Stimulated activated naive CD8-positive, alpha-beta T cell treated with anti-CD3 and anti-CD28 coated beads, Interleukin-15, amount 100 ng/mL, for 72 hours (primary cell): ENCODE measurements around the gene SOBP.

Experiments used
- ATAC-seq: fragments of 150-1000 bp; cut with Tn5 transposase; 2 replicates; pipeline ENCODE4 v1.10.0; 2021; ENCODE audit warnings: mild to moderate bottlenecking, moderate library complexity
- DNase-seq, 2 donors: peaks; one replicate each; pipeline ENCODE4 v3.0.0; 2021 to 2022
- H3K27ac Mint-ChIP-seq, 2 donors: one replicate each; pipeline ENCODE4 v1.8.0; 2022; ENCODE audit warnings: mild to moderate bottlenecking in 2 of 2, mixed read lengths in 2 of 2, moderate library complexity in 2 of 2
- H3K27me3 Mint-ChIP-seq: one replicate; pipeline ENCODE4 v1.8.0; 2022; ENCODE audit warnings: mixed read lengths
- H3K4me1 Mint-ChIP-seq: one replicate; pipeline ENCODE4 v1.8.0; 2022; ENCODE audit warnings: mild to moderate bottlenecking, mixed read lengths
- H3K4me3 Mint-ChIP-seq, 2 donors: one replicate each; pipeline ENCODE4 v1.8.0; 2022; ENCODE audit warnings: mild to moderate bottlenecking in 2 of 2, mixed read lengths in 2 of 2, moderate library complexity in 1 of 2
- H3K9me3 Mint-ChIP-seq, 2 donors: one replicate each; pipeline ENCODE4 v1.8.0; 2022; ENCODE audit warnings: mixed read lengths in 2 of 2

The SOBP gene

GRCh38 chr6:107663308-107663707 is 173.4 kb downstream of the SOBP start:
- DNase-seq (no peak), ATAC-seq (peak; percentile 29)
- Mint-ChIP-seq H3K9me3 (no peaks in the 10 kb centered on the region), H3K4me1 (peaks cover 29% of the 10 kb centered on the region), H3K4me3 (no peak overlapping the region), H3K27me3 (peaks cover 7% of the 10 kb centered on the region), H3K27ac (no peak overlapping the region)

- H3K27ac Mint-ChIP-seq = no peak overlapping the region
- H3K9me3 Mint-ChIP-seq = no peaks in the 10 kb centered on the region
- no peak overlapping the region for H3K4me3 Mint-ChIP-seq
- peaks cover 7% of the 10 kb centered on the region for H3K27me3 Mint-ChIP-seq
- ATAC-seq (no peak), DNase-seq (no peak)
- peaks cover 34% of the 10 kb centered on the region for H3K4me1 Mint-ChIP-seq
Observed at GRCh38 chr6:107665382-107665781, 175.5 kb downstream of the SOBP start.

DNA sequence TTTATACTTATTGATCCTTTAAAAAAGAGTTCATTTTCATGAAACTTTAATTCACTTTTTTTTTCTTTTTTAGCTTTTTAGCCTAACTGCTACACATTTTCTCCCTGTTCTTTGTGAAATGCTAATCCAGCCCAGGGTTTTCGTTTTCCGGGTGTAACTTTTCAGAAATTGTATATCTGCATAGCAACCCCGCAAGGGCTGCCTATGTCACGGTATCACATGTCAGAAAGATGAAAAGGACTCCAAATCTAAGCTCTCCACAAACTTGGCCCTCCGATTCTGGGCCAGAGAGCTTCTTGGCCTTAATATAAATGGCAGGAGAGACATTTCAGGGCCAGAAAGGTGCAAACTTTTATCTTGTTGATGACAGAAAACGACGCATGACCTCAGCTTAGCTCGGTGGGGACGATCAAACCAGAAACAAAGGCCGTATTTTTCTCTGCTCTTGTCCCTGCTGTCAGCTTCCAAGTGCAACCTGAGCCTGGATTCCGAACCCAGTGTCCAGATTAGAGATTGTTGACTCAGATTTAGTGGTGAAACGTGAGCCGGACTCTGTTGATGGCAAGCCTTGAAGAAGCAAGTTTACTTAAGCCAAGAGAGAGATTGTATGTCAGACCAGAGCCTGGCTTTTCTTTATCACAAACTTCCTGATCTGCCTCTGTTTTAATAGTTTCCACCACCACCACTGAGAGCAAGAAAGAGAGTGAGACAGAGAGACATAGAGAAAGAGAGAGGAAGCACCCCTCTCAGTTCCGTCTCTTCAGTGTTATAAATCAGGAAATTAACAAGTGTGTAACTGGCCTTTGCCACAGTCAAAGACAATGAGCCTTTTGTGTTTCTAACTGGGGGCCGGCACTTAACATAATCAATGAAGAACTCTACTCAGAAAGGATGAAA is 176.4 kb downstream of the SOBP start:
- Mint-ChIP-seq H3K27ac (no peak overlapping the region), H3K9me3 (no peaks in the 10 kb centered on the region), H3K27me3 (peaks cover 7% of the 10 kb centered on the region), H3K4me3 (no peak overlapping the region), H3K4me1 (peaks cover 36% of the 10 kb centered on the region)
- ATAC-seq = no peak
- DNase-seq = no peak

- no peak overlapping the region for H3K27ac Mint-ChIP-seq
- no peak overlapping the region for H3K4me3 Mint-ChIP-seq
- no peaks in the 10 kb centered on the region for H3K9me3 Mint-ChIP-seq
- H3K4me1 Mint-ChIP-seq = peaks cover 34% of the 10 kb centered on the region
- ATAC-seq (no peak), DNase-seq (no peak)
- peaks cover 7% of the 10 kb centered on the region for H3K27me3 Mint-ChIP-seq
Observed at GRCh38 chr6:107666981-107667601, 177.2 kb downstream of the SOBP start.

DNA sequence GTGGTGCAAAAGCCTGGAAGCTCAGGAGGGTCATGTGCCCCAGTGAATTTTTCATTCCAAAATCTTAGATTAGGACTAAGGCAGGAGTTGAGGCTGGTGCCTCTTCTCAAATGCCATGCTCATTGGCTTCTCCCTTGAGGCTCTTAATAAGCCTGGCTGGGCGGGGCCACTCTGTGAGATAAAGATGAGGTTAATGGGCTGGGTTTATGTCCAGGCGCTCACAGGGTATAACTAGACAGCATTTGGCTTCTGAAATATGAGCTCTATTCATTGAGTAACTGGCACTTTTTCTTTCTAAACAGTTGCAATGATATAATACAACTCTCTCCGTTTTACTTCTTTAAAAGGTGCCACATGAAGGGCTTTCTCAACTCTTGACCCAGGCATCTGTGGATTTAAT is 177.9 kb downstream of the SOBP start:
- Mint-ChIP-seq H3K9me3 (no peaks in the 10 kb centered on the region), H3K4me1 (peaks cover 34% of the 10 kb centered on the region), H3K27ac (no peak overlapping the region), H3K27me3 (peaks cover 7% of the 10 kb centered on the region), H3K4me3 (no peak overlapping the region)
- DNase-seq (no peak), ATAC-seq (no peak)

DNA sequence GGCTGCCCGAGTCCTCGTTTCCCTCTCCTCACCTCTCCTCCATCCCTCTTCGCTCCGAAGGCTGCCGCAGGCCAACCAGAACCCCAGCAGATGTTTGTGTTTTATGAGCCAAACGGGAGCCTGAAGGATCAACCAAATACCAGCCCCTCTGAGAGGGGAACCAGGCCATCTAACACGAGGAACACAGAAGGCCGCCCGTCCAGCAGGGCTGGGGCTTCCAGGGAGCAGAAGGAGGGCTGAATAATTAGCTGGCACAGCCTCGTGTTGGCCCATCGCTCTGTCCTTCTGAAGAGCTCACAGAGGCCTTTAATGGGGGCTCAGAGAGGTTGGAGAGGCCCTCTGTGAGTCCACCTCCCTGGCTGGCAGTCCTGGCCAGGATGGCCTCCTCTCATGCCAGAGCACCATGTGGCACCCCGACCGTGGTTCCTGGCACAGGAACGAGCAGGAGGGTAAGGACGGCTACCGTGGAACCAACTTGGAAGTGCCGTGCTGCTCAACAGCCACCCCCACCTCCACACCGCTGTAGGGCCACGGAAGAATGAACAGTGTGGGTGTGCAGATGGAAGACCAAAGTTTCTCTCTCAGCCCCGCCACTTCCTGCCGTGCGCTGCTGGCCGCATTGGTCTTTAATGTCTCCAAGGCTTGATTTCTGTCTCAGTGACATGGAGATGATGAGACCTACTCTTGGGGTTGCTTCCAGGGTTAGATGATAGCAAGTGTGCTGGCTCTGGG is 179.0 kb downstream of the SOBP start:
- Mint-ChIP-seq H3K4me3 (peak overlapping the region; percentile 8 to 60), H3K9me3 (no peaks in the 10 kb centered on the region), H3K27ac (peak overlapping the region in 1 of 2 donors; percentile 95), H3K27me3 (no peaks in the 10 kb centered on the region), H3K4me1 (peaks cover 34% of the 10 kb centered on the region)
- ATAC-seq (peak; percentile 95), DNase-seq (peak; percentile 49 to 66)

DNA sequence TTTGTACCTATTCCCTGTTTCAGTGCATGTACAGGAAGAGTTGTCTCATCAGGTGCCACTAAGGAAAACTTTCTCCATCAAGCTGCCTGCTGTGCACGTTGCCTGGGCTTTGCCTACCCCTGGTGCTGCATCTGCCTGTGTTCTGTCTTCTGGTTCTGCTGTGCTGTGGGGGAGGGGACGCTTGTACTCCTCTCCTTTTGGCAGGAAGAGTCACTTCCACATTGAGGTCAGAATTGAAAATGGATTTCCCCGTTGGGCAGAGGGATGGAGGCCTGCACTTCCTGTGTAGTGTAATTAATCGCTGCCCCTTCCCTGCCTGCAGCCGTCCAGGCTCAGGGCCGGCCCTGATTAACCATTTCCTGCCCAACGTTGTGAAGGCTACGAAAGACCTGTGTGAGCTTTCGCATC is 180.9 kb downstream of the SOBP start:
- DNase-seq = no peak
- H3K9me3 Mint-ChIP-seq = no peaks in the 10 kb centered on the region
- no peak for ATAC-seq
- H3K27me3 Mint-ChIP-seq = no peaks in the 10 kb centered on the region
- peaks cover 40% of the 10 kb centered on the region for H3K4me1 Mint-ChIP-seq
- H3K27ac Mint-ChIP-seq = peak overlapping the region in 1 of 2 donors; percentile 16
- H3K4me3 Mint-ChIP-seq = peak overlapping the region; percentile 4 to 35

DNA sequence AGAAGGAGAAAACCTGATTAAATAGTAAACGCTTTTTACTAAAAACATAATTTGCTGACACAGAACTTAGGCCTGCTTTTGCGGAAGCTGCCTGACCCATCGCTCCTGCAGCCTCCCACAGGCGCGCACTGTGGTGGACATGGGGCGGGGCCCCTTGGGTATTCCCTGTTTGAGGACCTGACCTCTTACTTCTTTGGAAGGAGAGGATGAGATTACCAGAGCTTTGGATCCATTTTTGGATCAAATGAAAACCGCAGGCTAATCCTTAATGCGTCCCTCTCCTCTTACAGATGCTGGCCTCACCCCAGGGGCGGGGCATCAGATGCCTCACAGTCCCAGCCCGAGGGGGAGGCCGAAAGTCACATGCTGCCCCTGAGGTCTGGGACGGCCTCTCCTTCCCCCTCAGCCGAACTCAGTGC is 183.2 kb downstream of the SOBP start:
- no peak for DNase-seq
- Mint-ChIP-seq H3K27me3 (no peaks in the 10 kb centered on the region), H3K4me1 (peaks cover 40% of the 10 kb centered on the region), H3K27ac (no peak overlapping the region), H3K9me3 (no peaks in the 10 kb centered on the region), H3K4me3 (no peak overlapping the region)
- no peak for ATAC-seq

- Mint-ChIP-seq H3K27me3 (no peaks in the 10 kb centered on the region), H3K27ac (peak overlapping the region; percentile 99), H3K4me3 (peak overlapping the region; percentile 77 to 84), H3K4me1 (peaks cover 24% of the 10 kb centered on the region), H3K9me3 (no peaks in the 10 kb centered on the region)
- DNase-seq (peak; percentile 86 to 88), ATAC-seq (peak; percentile 98)
Observed at GRCh38 chr6:107674995-107675738, 185.2 kb downstream of the SOBP start.

- H3K4me3 Mint-ChIP-seq = no peak overlapping the region
- H3K4me1 Mint-ChIP-seq = peaks cover 16% of the 10 kb centered on the region
- no peaks in the 10 kb centered on the region for H3K9me3 Mint-ChIP-seq
- H3K27me3 Mint-ChIP-seq = no peaks in the 10 kb centered on the region
- DNase-seq (no peak), ATAC-seq (no peak)
- H3K27ac Mint-ChIP-seq = no peak overlapping the region
Observed at GRCh38 chr6:107676042-107676441, 186.1 kb downstream of the SOBP start.

DNA sequence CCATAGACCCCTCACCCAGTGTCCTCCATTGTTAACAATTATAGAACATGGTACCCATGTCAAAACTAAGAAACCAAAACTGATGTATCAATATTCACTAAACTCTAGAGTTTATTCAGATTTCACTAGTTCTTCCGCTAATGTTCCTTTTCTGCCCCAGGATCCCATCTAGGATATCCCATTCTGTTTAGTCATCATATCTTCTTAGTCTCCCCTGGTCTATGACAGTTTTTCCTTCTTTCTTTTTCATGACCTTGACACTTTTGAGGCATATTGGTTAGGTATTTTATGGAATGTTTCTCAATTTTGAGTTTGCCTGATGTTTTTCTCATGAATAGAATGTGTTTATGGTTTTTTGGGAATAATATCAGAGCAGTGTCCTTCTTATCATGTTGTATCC is 187.5 kb downstream of the SOBP start:
- Mint-ChIP-seq H3K9me3 (no peaks in the 10 kb centered on the region), H3K4me3 (no peak overlapping the region), H3K27ac (no peak overlapping the region), H3K27me3 (no peaks in the 10 kb centered on the region), H3K4me1 (peaks cover 11% of the 10 kb centered on the region)
- no peak for DNase-seq
- no peak for ATAC-seq

DNA sequence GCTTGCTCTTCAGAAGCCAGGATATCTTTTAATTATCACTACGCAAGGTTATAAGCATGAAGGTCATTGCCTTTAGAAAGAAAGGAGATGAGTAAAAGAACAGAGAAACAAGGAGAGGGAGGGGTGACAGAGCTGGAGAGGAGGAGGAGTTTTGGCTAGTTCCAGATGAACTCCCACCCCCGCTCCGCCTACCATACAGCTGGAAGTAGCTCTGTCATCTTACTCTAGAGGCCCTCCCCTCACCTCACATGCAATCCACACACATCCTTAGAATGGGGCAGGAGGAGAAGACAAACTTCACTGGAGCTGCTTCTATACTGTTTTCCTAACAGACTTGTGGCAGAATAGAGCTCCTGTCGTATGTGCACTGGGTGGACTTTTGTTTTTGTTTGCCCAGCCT is 189.5 kb downstream of the SOBP start:
- ATAC-seq = no peak
- no peak overlapping the region for H3K4me3 Mint-ChIP-seq
- H3K4me1 Mint-ChIP-seq = peaks cover 11% of the 10 kb centered on the region
- DNase-seq = no peak
- H3K9me3 Mint-ChIP-seq = peaks cover 0 to 10% of the 10 kb centered on the region in 2 donors
- no peak overlapping the region for H3K27ac Mint-ChIP-seq
- peaks cover 7% of the 10 kb centered on the region for H3K27me3 Mint-ChIP-seq

- no peak overlapping the region for H3K4me3 Mint-ChIP-seq
- DNase-seq (no peak), ATAC-seq (no peak)
- H3K27me3 Mint-ChIP-seq = peaks cover 7% of the 10 kb centered on the region
- no peak overlapping the region for H3K27ac Mint-ChIP-seq
- peaks cover 0 to 17% of the 10 kb centered on the region in 2 donors for H3K9me3 Mint-ChIP-seq
- no peaks in the 10 kb centered on the region for H3K4me1 Mint-ChIP-seq
Observed at GRCh38 chr6:107682721-107683120, 192.8 kb downstream of the SOBP start.

DNA sequence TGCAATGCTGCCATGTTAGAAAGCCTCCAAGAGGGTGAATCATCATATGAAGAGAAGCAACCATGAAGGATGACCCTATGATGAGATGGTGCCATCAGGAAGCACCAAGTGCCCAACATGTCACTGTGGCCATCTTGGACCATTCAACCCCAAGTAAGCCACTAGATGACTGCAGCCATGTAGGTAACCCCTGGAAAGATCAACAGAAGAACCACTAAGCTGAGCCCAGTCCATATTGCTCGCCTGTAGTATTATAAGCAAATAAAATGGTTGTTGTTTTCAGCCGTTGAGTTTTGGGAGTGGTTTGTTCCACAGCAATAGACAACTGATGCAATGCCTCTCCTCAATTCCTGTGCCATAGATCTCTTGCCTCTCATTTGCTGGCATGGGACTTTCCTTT is 193.3 kb downstream of the SOBP start:
- H3K9me3 Mint-ChIP-seq = peaks cover 0 to 17% of the 10 kb centered on the region in 2 donors
- H3K27ac Mint-ChIP-seq = peak overlapping the region in 1 of 2 donors; percentile 19
- peaks cover 7% of the 10 kb centered on the region for H3K27me3 Mint-ChIP-seq

GRCh38 chr6:107684996-107685395 is 195.1 kb downstream of the SOBP start:
- DNase-seq (no peak), ATAC-seq (no peak)
- Mint-ChIP-seq H3K27ac (no peak overlapping the region), H3K9me3 (peaks cover 0 to 17% of the 10 kb centered on the region in 2 donors), H3K4me1 (peaks cover 11% of the 10 kb centered on the region), H3K4me3 (no peak overlapping the region), H3K27me3 (peaks cover 7% of the 10 kb centered on the region)

More for the DNA sequence above, 193.3 kb downstream of the SOBP start:
- DNase-seq (no peak), ATAC-seq (no peak)
- H3K4me1 Mint-ChIP-seq = no peaks in the 10 kb centered on the region
- H3K4me3 Mint-ChIP-seq = no peak overlapping the region
